ENCODE measurements around the gene NECTIN1.

GRCh38 chr11:119661226-119661625 is 67.8 kb downstream of the NECTIN1 start:
- TF ChIP-seq POLR2A (IDR thresholded peaks at IDR 0.05; ENCODE audit: low read length) (no peak), GATA1 (IDR thresholded peaks at IDR 0.05; ENCODE audit: low read depth, low read length) (no peak)
